ENCODE results near the gene CDHR2. TPM values are rescaled to one million over a fixed set of nuclear protein-coding genes. Genes with fewer than 3 reads are reported as not detected.

The CDHR2 gene
- total and polyA plus RNA-seq, 2 of the 13 experiments (the other 11 are each of a cell fraction or from before 2014, with no cell fraction given) = 17.9 to 20.9 TPM

DNA sequence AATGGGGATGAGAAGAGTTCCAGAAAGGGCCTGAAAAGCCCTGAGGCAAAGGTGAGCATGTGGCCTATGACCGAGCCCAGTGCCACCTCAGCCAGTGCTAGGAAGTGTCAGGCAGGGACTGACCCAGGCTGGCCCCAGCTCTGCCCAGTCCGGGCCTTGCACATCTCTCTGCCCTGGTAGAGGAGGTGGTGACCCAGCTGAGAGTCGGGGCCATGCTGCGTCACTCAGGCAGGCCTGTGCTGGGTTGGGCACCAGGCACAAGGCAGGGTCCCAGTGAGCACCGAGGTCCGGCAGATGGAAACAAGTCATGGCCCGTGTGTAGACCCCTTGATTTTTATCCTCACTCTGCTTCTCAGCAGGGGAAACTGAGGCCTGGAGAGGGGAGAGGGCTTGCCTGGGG lies 729 bp downstream of the CDHR2 start (continued):
- TF ChIP-seq CCDC6 (CRISPR knock-in tag; IDR thresholded peaks at IDR 0.05) = no peak
- no peak for TF ChIP-seq ETV5 (CRISPR knock-in tag; IDR thresholded peaks at IDR 0.05; ENCODE audit: borderline replicate concordance)
- 0 out of 2 replicates have a peak, but pooled peaks have one; percentile 51 for TF ChIP-seq ZNF235 (CRISPR knock-in tag; IDR thresholded peaks at IDR 0.05; ENCODE audit: borderline replicate concordance)
- no peak for TF ChIP-seq ZNF792 (CRISPR knock-in tag; IDR thresholded peaks at IDR 0.05)
- TF ChIP-seq ZFY (CRISPR knock-in tag; IDR thresholded peaks at IDR 0.05) = peak; percentile 34; the same call in 1 of the 2 replicates
- no peak for TF ChIP-seq ZNF260 (CRISPR knock-in tag; IDR thresholded peaks at IDR 0.05; ENCODE audit: borderline replicate concordance, low read depth)
- TF ChIP-seq SPEN (CRISPR knock-in tag; IDR thresholded peaks at IDR 0.05; ENCODE audit: low read depth) = 0 out of 2 replicates have a peak, but pooled peaks have one; percentile 17
- TF ChIP-seq PHF8 (CRISPR knock-in tag; IDR thresholded peaks at IDR 0.05) = peak; percentile 38
- TF ChIP-seq, protein P1, sequence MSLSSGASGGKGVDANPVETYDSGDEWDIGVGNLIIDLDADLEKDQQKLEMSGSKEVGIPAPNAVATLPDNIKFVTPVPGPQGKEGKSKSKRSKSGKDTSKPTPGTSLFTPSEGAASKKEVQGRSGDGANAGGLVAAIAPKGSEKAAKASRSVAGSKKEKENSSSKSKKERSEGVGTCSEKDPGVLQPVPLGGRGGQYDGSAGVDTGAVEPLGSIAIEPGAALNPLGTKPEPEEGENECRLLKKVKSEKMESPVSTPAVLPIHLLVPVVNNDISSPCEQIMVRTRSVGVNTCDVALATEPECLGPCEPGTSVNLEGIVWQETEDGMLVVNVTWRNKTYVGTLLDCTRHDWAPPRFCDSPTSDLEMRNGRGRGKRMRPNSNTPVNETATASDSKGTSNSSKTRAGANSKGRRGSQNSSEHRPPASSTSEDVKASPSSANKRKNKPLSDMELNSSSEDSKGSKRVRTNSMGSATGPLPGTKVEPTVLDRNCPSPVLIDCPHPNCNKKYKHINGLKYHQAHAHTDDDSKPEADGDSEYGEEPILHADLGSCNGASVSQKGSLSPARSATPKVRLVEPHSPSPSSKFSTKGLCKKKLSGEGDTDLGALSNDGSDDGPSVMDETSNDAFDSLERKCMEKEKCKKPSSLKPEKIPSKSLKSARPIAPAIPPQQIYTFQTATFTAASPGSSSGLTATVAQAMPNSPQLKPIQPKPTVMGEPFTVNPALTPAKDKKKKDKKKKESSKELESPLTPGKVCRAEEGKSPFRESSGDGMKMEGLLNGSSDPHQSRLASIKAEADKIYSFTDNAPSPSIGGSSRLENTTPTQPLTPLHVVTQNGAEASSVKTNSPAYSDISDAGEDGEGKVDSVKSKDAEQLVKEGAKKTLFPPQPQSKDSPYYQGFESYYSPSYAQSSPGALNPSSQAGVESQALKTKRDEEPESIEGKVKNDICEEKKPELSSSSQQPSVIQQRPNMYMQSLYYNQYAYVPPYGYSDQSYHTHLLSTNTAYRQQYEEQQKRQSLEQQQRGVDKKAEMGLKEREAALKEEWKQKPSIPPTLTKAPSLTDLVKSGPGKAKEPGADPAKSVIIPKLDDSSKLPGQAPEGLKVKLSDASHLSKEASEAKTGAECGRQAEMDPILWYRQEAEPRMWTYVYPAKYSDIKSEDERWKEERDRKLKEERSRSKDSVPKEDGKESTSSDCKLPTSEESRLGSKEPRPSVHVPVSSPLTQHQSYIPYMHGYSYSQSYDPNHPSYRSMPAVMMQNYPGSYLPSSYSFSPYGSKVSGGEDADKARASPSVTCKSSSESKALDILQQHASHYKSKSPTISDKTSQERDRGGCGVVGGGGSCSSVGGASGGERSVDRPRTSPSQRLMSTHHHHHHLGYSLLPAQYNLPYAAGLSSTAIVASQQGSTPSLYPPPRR (CRISPR knock-in tag; IDR thresholded peaks at IDR 0.05; ENCODE audit: borderline replicate concordance) = 0 out of 2 replicates have a peak, but pooled peaks have one; percentile 30
- TF ChIP-seq HOXA7 (CRISPR knock-in tag; IDR thresholded peaks at IDR 0.05) = no peak
- no peak for TF ChIP-seq SMYD3 (CRISPR knock-in tag; IDR thresholded peaks at IDR 0.05)
- no peak for TF ChIP-seq ZNF790 (CRISPR knock-in tag; IDR thresholded peaks at IDR 0.05; ENCODE audit: borderline replicate concordance)
- peak; percentile 19; the same call in 1 of the 2 replicates for TF ChIP-seq TBX2 (CRISPR knock-in tag; IDR thresholded peaks at IDR 0.05; ENCODE audit: borderline replicate concordance)
- TF ChIP-seq ZNF839 (CRISPR knock-in tag; IDR thresholded peaks at IDR 0.05; ENCODE audit: borderline replicate concordance) = no peak
- TF ChIP-seq HOXA5 (CRISPR knock-in tag; IDR thresholded peaks at IDR 0.05) = no peak
- TF ChIP-seq YY1 (IDR thresholded peaks at IDR 0.05; ENCODE audit: insufficient read depth, insufficient replicate concordance, low read depth, low read length) = no peak
- TF ChIP-seq JUNB (CRISPR knock-in tag; IDR thresholded peaks at IDR 0.05; ENCODE audit: borderline replicate concordance) = no peak
- no peak for TF ChIP-seq ZFP36L1 (CRISPR knock-in tag; IDR thresholded peaks at IDR 0.05)
- TF ChIP-seq ZNF788 (CRISPR knock-in tag; IDR thresholded peaks at IDR 0.05; ENCODE audit: borderline replicate concordance) = peak; percentile 75; the same call in 1 of the 2 replicates
- TF ChIP-seq, protein P2, sequence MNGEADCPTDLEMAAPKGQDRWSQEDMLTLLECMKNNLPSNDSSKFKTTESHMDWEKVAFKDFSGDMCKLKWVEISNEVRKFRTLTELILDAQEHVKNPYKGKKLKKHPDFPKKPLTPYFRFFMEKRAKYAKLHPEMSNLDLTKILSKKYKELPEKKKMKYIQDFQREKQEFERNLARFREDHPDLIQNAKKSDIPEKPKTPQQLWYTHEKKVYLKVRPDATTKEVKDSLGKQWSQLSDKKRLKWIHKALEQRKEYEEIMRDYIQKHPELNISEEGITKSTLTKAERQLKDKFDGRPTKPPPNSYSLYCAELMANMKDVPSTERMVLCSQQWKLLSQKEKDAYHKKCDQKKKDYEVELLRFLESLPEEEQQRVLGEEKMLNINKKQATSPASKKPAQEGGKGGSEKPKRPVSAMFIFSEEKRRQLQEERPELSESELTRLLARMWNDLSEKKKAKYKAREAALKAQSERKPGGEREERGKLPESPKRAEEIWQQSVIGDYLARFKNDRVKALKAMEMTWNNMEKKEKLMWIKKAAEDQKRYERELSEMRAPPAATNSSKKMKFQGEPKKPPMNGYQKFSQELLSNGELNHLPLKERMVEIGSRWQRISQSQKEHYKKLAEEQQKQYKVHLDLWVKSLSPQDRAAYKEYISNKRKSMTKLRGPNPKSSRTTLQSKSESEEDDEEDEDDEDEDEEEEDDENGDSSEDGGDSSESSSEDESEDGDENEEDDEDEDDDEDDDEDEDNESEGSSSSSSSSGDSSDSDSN (CRISPR knock-in tag; IDR thresholded peaks at IDR 0.05) = no peak
- no peak for TF ChIP-seq KAT2B (IDR thresholded peaks at IDR 0.05; ENCODE audit: borderline replicate concordance, low read depth, low read length)
- TF ChIP-seq ZMYM3 (CRISPR knock-in tag; IDR thresholded peaks at IDR 0.05) = no peak
- TF ChIP-seq ZNF616 (CRISPR knock-in tag; IDR thresholded peaks at IDR 0.05; ENCODE audit: low read depth) = no peak

All from HepG2 (cell line).